Suppressor macrophage treated with lipopolysaccharide for 1 hour (primary cell): ENCODE measurements around the gene CCND1.
"Not testable (repeated sequence)": the region's sequence is repeated elsewhere in the genome, so short reads cannot be mapped to it uniquely, and the experiment has no call there.

Experiments used
- DNase-seq, 3 donors: peaks; one replicate each; pipeline ENCODE4 v3.0.0-alpha.2; 2020 to 2022

CCND1 gene

GRCh38 chr11:69694781-69695180, 53.8 kb downstream of the CCND1 start:
- DNase-seq = no peak

- no peak for DNase-seq
Observed at GRCh38 chr11:69695581-69695980, 54.6 kb downstream of the CCND1 start.

- DNase-seq = not testable (repeated sequence)
Observed at GRCh38 chr11:69695995-69696394, 55.0 kb downstream of the CCND1 start.

- no peak for DNase-seq
Observed at GRCh38 chr11:69696749-69697468, 56.0 kb downstream of the CCND1 start.

GRCh38 chr11:69697469-69697843, 56.5 kb downstream of the CCND1 start:
- no peak for DNase-seq

GRCh38 chr11:69697861-69698260, 56.9 kb downstream of the CCND1 start:
- DNase-seq = no peak

- DNase-seq = no peak
Observed at GRCh38 chr11:69698362-69698761, 57.4 kb downstream of the CCND1 start.

- DNase-seq = no peak
Observed at GRCh38 chr11:69699213-69699612, 58.3 kb downstream of the CCND1 start.

- DNase-seq = no peak
Observed at GRCh38 chr11:69700278-69701140, 59.6 kb downstream of the CCND1 start.

- no peak for DNase-seq
Observed at GRCh38 chr11:69702239-69702691, 61.3 kb downstream of the CCND1 start.

GRCh38 chr11:69702769-69703452, 62.0 kb downstream of the CCND1 start:
- DNase-seq = no peak

- DNase-seq = no peak
Observed at GRCh38 chr11:69703453-69703767, 62.5 kb downstream of the CCND1 start.
